ENCODE results near the gene CLCN3.

DNA sequence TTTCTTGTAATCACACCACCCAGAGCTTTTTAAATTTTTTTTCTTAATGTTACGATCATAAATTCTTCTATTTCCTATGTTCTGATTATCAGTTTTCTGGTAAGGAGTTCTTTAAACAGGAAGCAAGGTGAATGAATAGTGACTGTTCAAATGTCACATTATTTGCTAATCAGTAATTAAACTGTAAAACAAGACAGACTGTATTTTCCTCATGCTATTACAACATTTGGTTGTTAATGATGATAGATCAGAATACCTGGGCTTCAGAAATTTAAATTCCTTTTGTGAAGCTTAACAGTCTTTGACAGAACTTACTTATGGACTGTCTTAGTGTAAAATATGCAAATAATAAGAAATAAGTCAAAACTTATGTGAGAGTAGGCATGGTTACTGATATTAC is 41.4 kb downstream of the CLCN3 start:
- no peak for TF ChIP-seq CTCF (IDR thresholded peaks at IDR 0.05; ENCODE audit: poor library complexity)
- no peak for TF ChIP-seq EZH2 (IDR thresholded peaks at IDR 0.05; ENCODE audit: borderline replicate concordance)
